Fibroblast of villous mesenchyme (primary cell): ENCODE results near the gene ZNF275. TPM values are rescaled to one million over a fixed set of nuclear protein-coding genes. Genes with fewer than 3 reads are reported as not detected.

Source experiments
- DNase-seq: peaks from one replicate; pipeline ENCODE4 v3.0.0-alpha.2; 2010; ENCODE audit warnings: low read depth
- H3K4me3 ChIP-seq: 2 replicates; pipeline ENCODE4 v1.5.1; 2011; ENCODE audit warnings: low read depth, mild to moderate bottlenecking, low read length
- total RNA-seq: library from RNA; depleted of rRNA; stranded (reverse); fragments of >200 nt; gene quantifications from 2 replicates; pipeline ENCODE4 v1.2.3, GENCODE V29; 2012
- TF ChIP-seq, protein P1 (sequence below): IDR thresholded peaks from 2 replicates; pipeline ENCODE4 v1.5.1; 2012; ENCODE audit warnings: low read depth, mild to moderate bottlenecking, low read length; ENCODE audit not compliant: insufficient read depth

The ZNF275 gene
- total RNA-seq, 1 donor, result 13.4 TPM

GRCh38 chrX:153336988-153337387 is 3.0 kb downstream of the ZNF275 start:
- no peak for DNase-seq
- H3K4me3 ChIP-seq, result no peak overlapping the region
- TF ChIP-seq, protein P1, sequence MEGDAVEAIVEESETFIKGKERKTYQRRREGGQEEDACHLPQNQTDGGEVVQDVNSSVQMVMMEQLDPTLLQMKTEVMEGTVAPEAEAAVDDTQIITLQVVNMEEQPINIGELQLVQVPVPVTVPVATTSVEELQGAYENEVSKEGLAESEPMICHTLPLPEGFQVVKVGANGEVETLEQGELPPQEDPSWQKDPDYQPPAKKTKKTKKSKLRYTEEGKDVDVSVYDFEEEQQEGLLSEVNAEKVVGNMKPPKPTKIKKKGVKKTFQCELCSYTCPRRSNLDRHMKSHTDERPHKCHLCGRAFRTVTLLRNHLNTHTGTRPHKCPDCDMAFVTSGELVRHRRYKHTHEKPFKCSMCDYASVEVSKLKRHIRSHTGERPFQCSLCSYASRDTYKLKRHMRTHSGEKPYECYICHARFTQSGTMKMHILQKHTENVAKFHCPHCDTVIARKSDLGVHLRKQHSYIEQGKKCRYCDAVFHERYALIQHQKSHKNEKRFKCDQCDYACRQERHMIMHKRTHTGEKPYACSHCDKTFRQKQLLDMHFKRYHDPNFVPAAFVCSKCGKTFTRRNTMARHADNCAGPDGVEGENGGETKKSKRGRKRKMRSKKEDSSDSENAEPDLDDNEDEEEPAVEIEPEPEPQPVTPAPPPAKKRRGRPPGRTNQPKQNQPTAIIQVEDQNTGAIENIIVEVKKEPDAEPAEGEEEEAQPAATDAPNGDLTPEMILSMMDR, result no peak

DNA sequence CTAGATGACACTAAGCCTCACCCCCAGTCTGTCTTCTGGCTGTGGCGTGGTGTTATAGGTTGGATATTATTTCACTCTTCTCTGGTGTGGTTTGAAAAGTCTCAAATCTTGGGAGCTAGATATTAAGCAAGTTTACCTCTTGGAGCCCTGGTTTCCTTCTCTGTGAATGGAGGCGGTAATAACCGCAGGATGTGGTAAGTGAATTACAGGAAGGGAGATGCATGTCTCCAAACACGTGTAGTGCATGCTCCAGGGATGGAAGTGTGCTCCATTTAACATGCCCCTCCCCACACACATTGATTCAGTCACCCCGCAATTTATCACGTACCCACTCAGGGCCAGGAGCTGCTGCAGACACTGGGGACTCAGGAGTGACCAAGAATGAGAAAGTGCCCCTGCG is 4.9 kb downstream of the ZNF275 start:
- DNase-seq, result no peak
- H3K4me3 ChIP-seq, result no peak overlapping the region
- TF ChIP-seq, protein P1, result no peak

DNA sequence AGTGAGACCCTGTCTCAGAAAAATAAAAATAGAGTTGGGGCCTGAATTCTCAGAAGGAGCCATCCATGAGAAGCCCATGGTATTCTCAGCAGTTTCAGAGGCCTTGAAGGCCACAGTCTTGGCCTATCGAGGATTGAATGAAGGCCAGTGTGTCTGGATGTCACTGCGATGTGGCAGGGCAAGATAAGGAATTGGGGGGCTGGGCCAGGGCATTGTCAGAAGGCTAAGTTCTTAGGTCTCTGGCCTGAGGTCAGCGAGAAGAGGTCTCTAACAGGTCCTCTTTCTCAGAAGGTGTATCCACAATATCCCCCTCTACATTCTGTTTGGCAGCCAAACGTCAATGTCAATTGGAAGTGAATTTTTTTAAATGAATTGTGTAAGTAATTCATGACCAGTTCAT is 5.7 kb downstream of the ZNF275 start:
- TF ChIP-seq, protein P1, result no peak
- no peak overlapping the region for H3K4me3 ChIP-seq
- no peak for DNase-seq

DNA sequence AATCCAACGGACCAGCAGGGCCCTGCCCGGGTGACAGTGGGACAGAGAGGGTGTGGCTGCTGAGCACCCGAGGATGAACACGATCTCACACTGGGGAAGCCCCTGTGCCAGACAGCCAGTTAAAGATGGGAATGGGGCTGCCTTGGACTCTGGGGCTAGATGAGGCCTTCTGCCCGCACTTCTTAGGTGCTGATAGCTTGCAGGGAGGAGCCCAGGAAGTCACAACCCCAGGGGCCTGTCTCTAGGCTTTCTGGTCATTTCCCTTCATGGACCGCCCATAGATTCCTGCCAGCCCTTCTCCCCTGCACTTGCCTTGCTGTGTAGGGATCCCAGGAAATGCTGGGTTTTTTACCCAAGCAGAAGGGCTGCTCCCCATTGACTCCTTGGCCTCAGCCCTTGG is 6.2 kb downstream of the ZNF275 start:
- TF ChIP-seq, protein P1, result no peak
- no peak for DNase-seq
- no peak overlapping the region for H3K4me3 ChIP-seq

DNA sequence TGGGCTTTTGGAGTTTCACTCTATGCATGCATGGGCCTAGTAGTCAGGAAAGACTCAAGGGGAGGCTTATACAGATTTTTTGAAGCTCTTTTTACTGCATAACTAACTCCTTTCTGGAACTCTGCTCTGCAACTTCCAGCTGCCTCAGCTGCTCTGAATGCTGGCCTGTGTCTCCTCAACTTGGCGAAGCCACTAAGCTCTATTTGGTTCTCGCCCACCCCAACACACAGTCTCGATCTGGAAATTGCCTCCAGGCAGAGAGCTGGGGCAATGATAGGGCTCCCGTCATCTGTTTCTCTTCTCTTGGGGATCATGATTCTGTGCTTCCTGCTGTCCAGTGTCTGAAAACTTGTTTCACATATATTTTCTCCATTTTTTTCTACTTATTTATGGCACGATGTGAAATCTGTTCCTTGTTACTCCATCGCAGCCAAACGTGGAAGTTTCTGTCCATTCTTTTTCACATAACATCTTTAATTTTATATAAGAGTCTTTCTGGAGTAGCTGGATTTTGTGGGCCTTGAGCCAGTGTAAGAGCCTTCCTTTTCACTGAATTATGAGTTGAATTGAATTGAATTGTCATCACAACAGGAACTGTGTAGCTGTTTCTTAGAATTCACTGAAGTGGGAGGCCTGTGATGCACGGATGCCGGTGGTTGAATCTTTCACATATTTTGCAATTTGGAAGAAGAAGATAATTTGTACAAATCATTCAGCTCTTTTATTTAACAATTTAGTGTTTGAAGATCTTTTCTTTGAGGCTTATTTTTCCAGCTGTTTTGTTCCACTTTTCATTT is 9.0 kb downstream of the ZNF275 start:
- no peak overlapping the region for H3K4me3 ChIP-seq
- peak; percentile 6 for DNase-seq
- TF ChIP-seq, protein P1, result no peak

GRCh38 chrX:153343674-153344073 is 9.7 kb downstream of the ZNF275 start:
- H3K4me3 ChIP-seq, result no peak overlapping the region
- TF ChIP-seq, protein P1, result no peak
- no peak for DNase-seq

DNA sequence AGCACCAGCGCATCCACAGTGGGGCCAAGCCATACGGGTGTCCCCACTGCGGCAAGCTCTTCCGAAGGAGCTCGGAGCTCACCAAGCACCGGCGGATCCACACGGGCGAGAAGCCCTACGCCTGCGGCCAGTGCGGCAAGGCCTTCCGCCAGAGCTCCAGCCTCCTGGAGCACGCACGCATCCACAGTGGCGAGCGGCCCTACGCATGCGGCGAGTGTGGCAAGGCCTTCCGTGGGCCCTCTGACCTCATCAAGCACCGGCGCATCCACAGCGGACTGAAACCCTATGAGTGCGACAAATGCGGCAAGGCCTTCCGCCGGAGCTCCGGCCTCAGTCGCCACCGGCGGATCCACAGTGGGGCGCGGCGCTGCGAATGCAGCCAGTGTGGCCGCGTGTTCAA is 13.6 kb downstream of the ZNF275 start:
- TF ChIP-seq, protein P1, result no peak
- DNase-seq, result no peak
- H3K4me3 ChIP-seq, result no peak overlapping the region
